T-helper 2 cell treated with Interferon-gamma antibody and Interleukin-4, amounts not matched to agents 5 μg/mL and 100 μg/mL, for 36 hours (primary cell): Measurements from ENCODE around the gene DUSP8.

Experiments
- DNase-seq: peaks from one replicate; pipeline ENCODE4 v3.0.0; 2021; ENCODE audit warnings: low spot score
- H3K27ac Mint-ChIP-seq: one replicate; pipeline ENCODE4 v1.8.0; 2021; ENCODE audit warnings: mild to moderate bottlenecking, mixed read lengths
- H3K27me3 Mint-ChIP-seq: one replicate; pipeline ENCODE4 v1.8.0; 2021; ENCODE audit warnings: low read depth, mixed read lengths
- H3K36me3 Mint-ChIP-seq: one replicate; pipeline ENCODE4 v1.8.0; 2021; ENCODE audit warnings: low read depth, mixed read lengths
- H3K4me1 Mint-ChIP-seq: one replicate; pipeline ENCODE4 v1.8.0; 2021; ENCODE audit warnings: low read depth, mixed read lengths
- H3K4me3 Mint-ChIP-seq: one replicate; pipeline ENCODE4 v1.8.0; 2022; ENCODE audit warnings: mild to moderate bottlenecking, moderate library complexity, mixed read lengths
- H3K9me3 Mint-ChIP-seq: one replicate; pipeline ENCODE4 v1.8.0; 2021; ENCODE audit warnings: mixed read lengths

The DUSP8 gene

DNA sequence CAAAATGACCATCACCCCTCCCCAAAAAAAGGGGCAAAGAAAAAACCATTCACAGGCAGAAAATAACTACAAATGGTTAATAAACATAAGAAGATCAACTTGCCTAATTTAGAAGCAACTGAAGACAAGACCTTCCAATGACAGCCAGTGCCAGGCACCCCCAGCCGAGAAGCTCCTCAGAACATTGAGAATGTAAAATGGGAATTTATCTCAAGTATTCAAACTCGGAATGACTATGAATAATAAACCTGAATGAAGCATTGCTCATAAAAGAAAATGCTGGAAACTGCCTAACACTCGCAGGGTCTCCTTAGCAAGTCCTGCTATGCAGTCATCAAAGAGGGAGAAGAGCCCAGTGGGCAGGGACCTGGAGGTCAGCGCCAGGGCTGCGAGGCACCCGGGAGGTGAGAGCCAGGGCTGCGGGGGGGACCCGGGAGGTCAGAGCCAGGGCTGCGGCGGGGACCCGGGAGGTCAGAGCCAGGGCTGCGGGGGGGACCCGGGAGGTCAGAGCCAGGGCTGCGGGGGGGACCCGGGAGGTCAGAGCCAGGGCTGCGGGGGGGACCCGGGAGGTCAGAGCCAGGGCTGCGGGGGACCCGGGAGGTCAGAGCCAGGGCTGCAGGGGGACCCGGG lies 62.3 kb downstream of the DUSP8 start:
- Mint-ChIP-seq H3K27ac (no peak overlapping the region), H3K27me3 (no peaks in the 10 kb centered on the region), H3K4me1 (peaks cover 6% of the 10 kb centered on the region), H3K36me3 (peaks cover 3% of the 10 kb centered on the region), H3K4me3 (no peak overlapping the region), H3K9me3 (no peaks in the 10 kb centered on the region)
- no peak for DNase-seq

DNA sequence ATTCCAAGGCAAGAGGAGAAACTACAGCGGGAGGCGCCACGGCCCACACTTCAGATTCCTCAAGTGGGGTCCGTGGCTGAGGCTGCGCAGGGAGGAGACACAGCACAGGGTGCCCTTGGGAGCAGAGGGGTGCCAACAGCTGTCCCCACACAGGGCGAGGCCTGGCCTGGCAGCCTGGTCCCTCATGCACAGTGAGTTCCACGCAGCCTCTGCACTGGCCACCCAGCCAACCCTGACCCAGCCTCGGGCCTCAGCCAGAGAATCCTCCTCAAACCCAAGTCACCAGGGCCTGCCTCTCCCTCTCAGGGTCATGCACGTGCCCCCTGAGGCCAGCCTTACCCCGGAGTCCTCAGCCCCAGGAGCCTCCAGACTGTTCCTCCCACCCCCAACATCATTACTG lies 63.1 kb downstream of the DUSP8 start:
- no peak overlapping the region for H3K27ac Mint-ChIP-seq
- no peaks in the 10 kb centered on the region for H3K27me3 Mint-ChIP-seq
- H3K4me3 Mint-ChIP-seq = no peak overlapping the region
- peaks cover 3% of the 10 kb centered on the region for H3K36me3 Mint-ChIP-seq
- no peak for DNase-seq
- H3K4me1 Mint-ChIP-seq = peaks cover 6% of the 10 kb centered on the region
- no peaks in the 10 kb centered on the region for H3K9me3 Mint-ChIP-seq

DNA sequence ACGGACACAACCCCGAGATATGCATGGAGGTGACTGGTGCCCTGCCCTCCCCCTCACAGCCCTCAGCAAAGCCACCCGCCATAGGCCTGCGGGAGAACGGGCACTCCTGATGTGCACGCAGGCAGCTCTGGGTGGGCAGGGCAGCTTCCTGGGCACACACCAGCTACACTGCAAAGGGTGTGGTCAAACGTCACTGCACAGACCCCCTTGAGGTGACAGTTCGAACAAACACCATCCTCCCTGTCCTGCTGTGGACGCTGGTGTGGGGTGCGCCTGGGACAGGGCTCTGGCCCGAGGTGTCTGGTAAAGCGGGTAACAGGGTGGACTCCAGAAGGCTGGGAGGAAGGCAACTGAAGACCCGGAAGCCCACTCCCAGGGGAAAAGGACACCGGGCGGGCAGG lies 63.6 kb downstream of the DUSP8 start:
- Mint-ChIP-seq H3K9me3 (no peaks in the 10 kb centered on the region), H3K27me3 (no peaks in the 10 kb centered on the region), H3K36me3 (peaks cover 2% of the 10 kb centered on the region), H3K4me3 (no peak overlapping the region), H3K27ac (no peak overlapping the region), H3K4me1 (peaks cover 4% of the 10 kb centered on the region)
- no peak for DNase-seq

DNA sequence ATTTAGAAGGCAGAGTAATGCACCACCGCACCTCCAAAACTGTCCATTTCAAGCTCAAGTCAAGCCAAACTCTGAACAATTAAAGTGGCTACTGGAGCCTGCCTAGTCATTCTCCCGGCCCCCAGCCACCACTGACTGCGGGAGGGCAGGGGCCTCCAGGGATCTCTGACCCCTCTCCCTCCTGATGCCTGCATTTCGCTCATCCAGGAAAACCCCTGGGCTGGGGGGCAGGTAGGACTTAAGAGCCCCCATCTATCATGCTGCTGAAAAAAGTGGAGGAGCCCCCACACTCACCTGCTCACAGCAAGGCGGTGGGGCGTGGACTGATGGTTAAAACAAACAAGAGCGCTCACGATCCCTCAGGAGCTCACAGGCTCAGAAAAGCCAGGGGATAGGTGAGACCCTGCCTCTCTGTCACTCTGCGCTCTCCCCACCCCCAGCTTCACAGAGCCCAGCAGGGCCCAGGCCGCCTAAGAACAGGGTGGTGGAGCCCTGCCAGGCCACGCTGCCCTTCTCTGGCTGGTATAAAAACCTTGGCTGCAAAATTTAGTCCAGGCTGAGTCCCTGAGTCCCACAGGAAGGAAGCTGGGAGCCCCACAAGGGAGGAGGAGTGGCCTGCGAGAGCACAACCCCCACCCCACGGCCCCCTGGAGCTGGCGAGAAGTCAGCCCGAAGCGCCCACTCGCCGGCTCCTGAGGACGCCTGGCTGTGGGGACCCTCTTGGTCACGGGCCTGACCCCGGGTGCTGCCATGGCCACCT lies 64.5 kb downstream of the DUSP8 start:
- no peaks in the 10 kb centered on the region for H3K36me3 Mint-ChIP-seq
- H3K4me3 Mint-ChIP-seq = no peak overlapping the region
- H3K27ac Mint-ChIP-seq = no peak overlapping the region
- DNase-seq = no peak
- no peaks in the 10 kb centered on the region for H3K27me3 Mint-ChIP-seq
- no peaks in the 10 kb centered on the region for H3K9me3 Mint-ChIP-seq
- H3K4me1 Mint-ChIP-seq = peaks cover 2% of the 10 kb centered on the region

DNA sequence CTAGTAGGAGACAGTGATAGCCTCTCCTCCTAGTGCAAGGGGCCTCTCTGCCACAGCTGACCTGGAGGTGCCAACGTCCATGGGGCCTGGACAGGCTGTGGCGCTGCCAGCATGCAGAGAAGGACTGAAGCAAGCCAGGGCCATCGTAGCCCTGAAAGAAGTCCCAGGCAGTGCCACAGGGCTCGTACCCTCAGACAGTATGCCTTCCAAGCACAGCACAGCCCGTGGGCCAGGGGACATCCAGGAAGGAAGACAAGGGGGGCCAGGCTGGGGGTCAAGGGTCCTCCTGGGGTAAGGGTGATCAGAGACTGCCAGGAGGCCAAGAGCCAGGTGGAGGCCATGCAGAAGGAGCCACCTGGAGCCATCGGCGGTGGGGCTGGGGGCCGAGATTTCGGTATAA lies 65.1 kb downstream of the DUSP8 start:
- DNase-seq = no peak
- no peaks in the 10 kb centered on the region for H3K4me1 Mint-ChIP-seq
- no peak overlapping the region for H3K4me3 Mint-ChIP-seq
- H3K27me3 Mint-ChIP-seq = no peaks in the 10 kb centered on the region
- H3K9me3 Mint-ChIP-seq = no peaks in the 10 kb centered on the region
- no peaks in the 10 kb centered on the region for H3K36me3 Mint-ChIP-seq
- no peak overlapping the region for H3K27ac Mint-ChIP-seq

DNA sequence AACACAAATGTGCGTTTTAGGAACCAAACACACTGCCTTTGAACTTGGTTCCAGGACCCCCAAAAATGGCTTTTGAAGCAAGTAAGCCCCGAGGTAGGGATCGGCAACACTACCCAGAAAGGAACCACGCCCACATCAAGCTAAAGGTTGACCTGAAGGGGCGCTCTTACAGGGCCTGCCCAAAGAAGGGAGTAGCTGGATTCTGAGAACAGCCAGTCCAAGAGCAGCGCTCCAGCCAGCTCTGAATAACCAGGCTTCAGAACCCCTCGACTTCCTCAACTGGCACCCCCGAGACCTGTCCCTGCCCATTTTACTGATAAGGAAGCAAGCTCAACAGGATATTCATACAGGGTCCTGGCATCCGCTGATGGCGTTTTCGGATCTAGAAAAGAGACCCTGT lies 66.6 kb downstream of the DUSP8 start:
- H3K27ac Mint-ChIP-seq = no peak overlapping the region
- no peaks in the 10 kb centered on the region for H3K9me3 Mint-ChIP-seq
- DNase-seq = no peak
- peaks cover 2% of the 10 kb centered on the region for H3K36me3 Mint-ChIP-seq
- no peak overlapping the region for H3K4me3 Mint-ChIP-seq
- H3K27me3 Mint-ChIP-seq = no peaks in the 10 kb centered on the region
- H3K4me1 Mint-ChIP-seq = no peaks in the 10 kb centered on the region

DNA sequence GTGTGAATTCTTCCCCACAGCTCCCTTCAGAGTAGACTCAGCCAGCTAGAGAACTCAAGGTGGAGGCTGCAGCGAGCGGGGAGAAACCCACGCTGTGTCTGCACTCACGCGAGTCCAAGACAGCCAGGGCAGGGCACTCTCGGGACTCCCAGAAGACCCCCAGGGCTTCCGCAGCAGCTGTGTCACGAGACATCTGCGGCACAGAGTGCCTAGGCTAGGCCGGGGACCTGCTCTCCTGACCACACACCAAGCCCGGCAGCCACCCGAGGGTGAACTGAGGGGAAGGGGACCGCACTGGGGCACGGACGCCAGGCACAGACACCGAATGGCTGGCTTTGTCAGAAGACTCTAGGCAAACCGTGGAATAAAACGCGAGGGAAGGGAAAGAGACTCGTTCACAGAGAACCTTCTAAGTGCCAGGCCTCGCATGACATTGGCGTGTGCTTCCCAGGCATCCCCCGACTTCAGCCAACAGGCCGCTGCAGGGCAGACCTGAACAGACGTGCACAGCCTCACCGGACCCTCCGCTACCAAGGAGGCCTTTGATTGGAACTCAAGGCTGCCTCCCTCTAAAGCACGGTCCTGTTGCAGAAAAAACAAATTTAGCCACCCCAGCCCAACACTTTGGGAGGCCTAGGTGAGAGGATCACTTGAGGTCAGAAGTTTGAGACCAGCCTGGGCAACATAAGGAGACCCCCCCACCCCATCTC lies 67.3 kb downstream of the DUSP8 start:
- H3K4me1 Mint-ChIP-seq = no peaks in the 10 kb centered on the region
- DNase-seq = no peak
- peaks cover 2% of the 10 kb centered on the region for H3K36me3 Mint-ChIP-seq
- H3K27me3 Mint-ChIP-seq = no peaks in the 10 kb centered on the region
- no peaks in the 10 kb centered on the region for H3K9me3 Mint-ChIP-seq
- no peak overlapping the region for H3K4me3 Mint-ChIP-seq
- H3K27ac Mint-ChIP-seq = no peak overlapping the region

DNA sequence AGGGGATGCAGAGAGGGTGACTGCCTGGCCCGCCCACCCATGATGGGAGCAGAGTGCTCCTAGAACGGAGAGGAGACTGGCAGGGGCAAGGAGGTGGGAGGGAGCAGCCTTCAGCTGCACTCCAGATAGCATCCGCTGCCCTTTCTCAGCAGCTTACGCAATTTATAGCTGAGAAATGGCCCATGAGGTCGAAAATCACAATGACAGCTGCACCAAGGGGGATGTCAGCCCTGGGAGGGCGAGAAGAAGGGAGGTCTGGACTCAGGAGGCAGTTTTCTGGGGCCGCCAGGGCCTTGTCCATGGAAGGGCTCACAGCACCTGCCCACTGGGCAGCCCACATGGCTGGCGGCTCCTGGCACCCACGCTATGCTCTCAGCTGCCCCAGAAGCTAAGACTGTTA lies 67.9 kb downstream of the DUSP8 start:
- H3K27me3 Mint-ChIP-seq = no peaks in the 10 kb centered on the region
- H3K4me3 Mint-ChIP-seq = no peak overlapping the region
- no peak overlapping the region for H3K27ac Mint-ChIP-seq

More for the DNA sequence above, 67.9 kb downstream of the DUSP8 start:
- Mint-ChIP-seq H3K36me3 (peaks cover 2% of the 10 kb centered on the region), H3K9me3 (no peaks in the 10 kb centered on the region), H3K4me1 (no peaks in the 10 kb centered on the region)
- DNase-seq = no peak
